GM18519 (cell line): ENCODE results near the gene BARD1.
A peak's percentile ranks its signal among the peaks of the same experiment; 100 is the strongest.

ENCODE experiments used
- ATAC-seq: cut with Tn5 transposase; IDR thresholded peaks from one replicate; pipeline ENCODE4 v1.9.1; 2021; ENCODE audit warnings: mild to moderate bottlenecking, moderate library complexity; ENCODE audit not compliant: unreplicated experiment, low FRiP score

BARD1 gene

GRCh38 chr2:214679736-214680135, 129.7 kb downstream of the BARD1 start:
- ATAC-seq = no peak

- ATAC-seq = peak; percentile 68
These were observed 132.9 kb downstream of the BARD1 start for GRCh38 chr2:214676421-214677089.
